IPS-15b (cell line): ENCODE measurements around the gene LGALS14.
"Not testable (repeated sequence)": the region's sequence is repeated elsewhere in the genome, so short reads cannot be mapped to it uniquely, and the experiment has no call there.

Source experiments
- H3K27me3 ChIP-seq: one replicate; pipeline ENCODE4 v1.6.1; 2013; ENCODE audit warnings: low read length; ENCODE audit not compliant: control insufficient read depth, insufficient read depth
- H3K36me3 ChIP-seq: one replicate; pipeline ENCODE4 v1.6.1; 2013; ENCODE audit warnings: low read length; ENCODE audit not compliant: control insufficient read depth, insufficient read depth
- H3K4me1 ChIP-seq: one replicate; pipeline ENCODE4 v1.6.1; 2013; ENCODE audit warnings: mild to moderate bottlenecking, low read length; ENCODE audit not compliant: control insufficient read depth, insufficient read depth
- H3K4me3 ChIP-seq: one replicate; pipeline ENCODE4 v1.5.1; 2013; ENCODE audit warnings: low read depth, low read length
- H3K9ac ChIP-seq: one replicate; pipeline ENCODE4 v1.6.1; 2013; ENCODE audit warnings: low read depth, mild to moderate bottlenecking, low read length
- H3K9me3 ChIP-seq: one replicate; pipeline ENCODE4 v1.6.1; 2013; ENCODE audit warnings: mild to moderate bottlenecking, low read length; ENCODE audit not compliant: control insufficient read depth, insufficient read depth

The LGALS14 gene

GRCh38 chr19:39677961-39678889, 26.1 kb upstream of the LGALS14 start:
- Histone ChIP-seq H3K27me3 (no peaks in the 10 kb centered on the region), H3K9ac (no peak overlapping the region), H3K4me1 (no peaks in the 10 kb centered on the region), H3K36me3 (no peaks in the 10 kb centered on the region), H3K9me3 (no peaks in the 10 kb centered on the region), H3K4me3 (no peak overlapping the region)

GRCh38 chr19:39679056-39679790, 25.1 kb upstream of the LGALS14 start:
- no peaks in the 10 kb centered on the region for H3K36me3 ChIP-seq
- H3K4me1 ChIP-seq, result no peaks in the 10 kb centered on the region
- no peaks in the 10 kb centered on the region for H3K9me3 ChIP-seq
- H3K27me3 ChIP-seq, result no peaks in the 10 kb centered on the region
- H3K4me3 ChIP-seq, result no peak overlapping the region
- no peak overlapping the region for H3K9ac ChIP-seq

DNA sequence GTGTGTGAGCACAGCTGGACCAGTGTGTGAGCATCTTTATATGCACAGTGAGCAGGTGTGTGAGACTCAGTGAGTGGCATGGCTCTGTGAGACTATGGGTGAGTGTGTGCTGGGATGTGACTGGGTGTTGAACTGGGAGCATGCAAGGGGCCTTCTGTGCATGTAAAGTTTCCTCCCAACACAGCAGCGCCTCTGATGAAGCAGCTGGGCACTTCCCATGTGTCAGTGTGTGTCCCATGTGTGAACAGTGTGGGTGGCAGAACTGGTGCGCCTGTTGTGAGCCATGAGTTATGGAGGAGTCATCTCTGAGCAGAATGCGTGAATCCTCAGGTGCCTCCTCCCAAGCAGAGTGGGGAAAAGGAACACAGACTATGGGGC, 24.5 kb upstream of the LGALS14 start:
- no peak overlapping the region for H3K4me3 ChIP-seq
- H3K9me3 ChIP-seq, result no peaks in the 10 kb centered on the region
- H3K9ac ChIP-seq, result no peak overlapping the region
- no peaks in the 10 kb centered on the region for H3K4me1 ChIP-seq
- H3K36me3 ChIP-seq, result no peaks in the 10 kb centered on the region
- no peaks in the 10 kb centered on the region for H3K27me3 ChIP-seq

DNA sequence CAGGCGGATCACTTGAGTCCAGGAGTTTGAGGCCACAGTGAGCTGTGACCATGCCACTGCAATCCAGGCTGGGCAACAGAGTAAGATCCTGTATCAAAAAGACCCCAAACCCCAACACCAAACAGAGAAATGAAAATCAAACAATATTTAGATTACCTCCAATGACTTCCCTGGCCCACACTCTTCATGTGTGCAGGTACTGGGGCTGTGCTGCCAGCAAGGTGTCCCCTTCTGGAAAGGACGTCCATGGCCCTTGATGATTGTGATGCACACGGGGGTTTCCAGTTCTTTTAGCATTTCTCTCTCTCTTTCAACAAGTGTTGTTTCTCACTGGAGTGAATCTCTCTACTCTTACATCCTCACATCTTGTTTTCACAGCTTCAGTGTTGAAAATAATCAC, 23.7 kb upstream of the LGALS14 start:
- Histone ChIP-seq H3K27me3 (no peaks in the 10 kb centered on the region), H3K4me1 (no peaks in the 10 kb centered on the region), H3K36me3 (no peaks in the 10 kb centered on the region)

DNA sequence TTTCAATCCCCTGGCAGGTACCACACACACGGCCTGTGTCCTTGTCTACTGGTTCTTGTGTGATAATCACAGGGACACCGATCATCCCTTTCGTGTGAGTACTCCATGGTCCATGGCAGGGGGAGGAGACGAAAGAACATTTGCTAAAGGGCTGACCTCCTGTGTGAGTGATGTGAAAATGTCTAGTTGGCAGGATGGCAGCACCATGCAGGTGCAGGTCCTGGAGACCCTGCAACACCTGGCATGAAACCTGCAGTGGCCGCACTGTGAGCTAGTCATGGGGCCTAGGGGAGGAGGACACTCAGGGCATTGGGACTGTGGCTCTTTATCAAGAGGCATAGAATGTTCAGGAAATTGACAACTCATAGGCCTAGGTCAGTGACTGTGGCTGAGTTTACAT, 22.9 kb upstream of the LGALS14 start:
- H3K27me3 ChIP-seq, result no peaks in the 10 kb centered on the region
- H3K9me3 ChIP-seq, result no peaks in the 10 kb centered on the region
- H3K4me3 ChIP-seq, result no peak overlapping the region
- no peaks in the 10 kb centered on the region for H3K36me3 ChIP-seq
- no peaks in the 10 kb centered on the region for H3K4me1 ChIP-seq
- no peak overlapping the region for H3K9ac ChIP-seq

More for the DNA sequence above, 23.7 kb upstream of the LGALS14 start:
- Histone ChIP-seq H3K9me3 (no peaks in the 10 kb centered on the region), H3K4me3 (no peak overlapping the region), H3K9ac (no peak overlapping the region)

- Histone ChIP-seq H3K9me3 (no peaks in the 10 kb centered on the region), H3K9ac (no peak overlapping the region), H3K36me3 (no peaks in the 10 kb centered on the region), H3K27me3 (no peaks in the 10 kb centered on the region), H3K4me3 (no peak overlapping the region), H3K4me1 (no peaks in the 10 kb centered on the region)
Observed at GRCh38 chr19:39684267-39684666, 20.0 kb upstream of the LGALS14 start.

GRCh38 chr19:39686739-39687138, 17.5 kb upstream of the LGALS14 start:
- Histone ChIP-seq H3K4me3 (no peak overlapping the region), H3K27me3 (no peaks in the 10 kb centered on the region)

GRCh38 chr19:39688637-39689036, 15.6 kb upstream of the LGALS14 start:
- not testable (repeated sequence) for H3K9ac ChIP-seq, H3K36me3 ChIP-seq, H3K4me1 ChIP-seq, H3K9me3 ChIP-seq, H3K27me3 ChIP-seq, H3K4me3 ChIP-seq

More at GRCh38 chr19:39686739-39687138, 17.5 kb upstream of the LGALS14 start:
- H3K9ac ChIP-seq, result no peak overlapping the region
- peaks cover 8% of the 10 kb centered on the region for H3K4me1 ChIP-seq
- H3K9me3 ChIP-seq, result no peaks in the 10 kb centered on the region
- H3K36me3 ChIP-seq, result no peaks in the 10 kb centered on the region

DNA sequence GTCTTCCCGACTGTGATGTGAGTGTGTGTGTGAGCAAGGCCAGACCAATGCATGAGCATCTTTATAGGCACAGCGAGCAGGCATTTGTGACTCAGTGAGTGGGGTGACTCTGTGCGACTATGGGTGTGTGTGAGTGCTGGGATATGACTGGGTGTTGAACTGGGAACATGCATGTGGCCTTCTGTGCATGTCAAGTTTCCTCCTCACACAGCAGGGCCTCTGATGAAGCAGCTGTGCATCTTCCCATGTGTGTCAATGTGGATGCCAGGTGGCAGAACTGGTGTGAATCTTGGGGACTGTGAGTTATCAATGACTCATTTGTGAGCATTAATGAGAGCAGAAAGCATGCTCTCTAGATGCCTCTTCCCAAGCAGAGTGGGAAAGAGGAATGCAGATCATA, 12.1 kb upstream of the LGALS14 start:
- H3K27me3 ChIP-seq, result no peaks in the 10 kb centered on the region
- no peaks in the 10 kb centered on the region for H3K9me3 ChIP-seq
- H3K36me3 ChIP-seq, result no peaks in the 10 kb centered on the region
- no peak overlapping the region for H3K4me3 ChIP-seq
- H3K9ac ChIP-seq, result no peak overlapping the region
- peaks cover 8% of the 10 kb centered on the region for H3K4me1 ChIP-seq

DNA sequence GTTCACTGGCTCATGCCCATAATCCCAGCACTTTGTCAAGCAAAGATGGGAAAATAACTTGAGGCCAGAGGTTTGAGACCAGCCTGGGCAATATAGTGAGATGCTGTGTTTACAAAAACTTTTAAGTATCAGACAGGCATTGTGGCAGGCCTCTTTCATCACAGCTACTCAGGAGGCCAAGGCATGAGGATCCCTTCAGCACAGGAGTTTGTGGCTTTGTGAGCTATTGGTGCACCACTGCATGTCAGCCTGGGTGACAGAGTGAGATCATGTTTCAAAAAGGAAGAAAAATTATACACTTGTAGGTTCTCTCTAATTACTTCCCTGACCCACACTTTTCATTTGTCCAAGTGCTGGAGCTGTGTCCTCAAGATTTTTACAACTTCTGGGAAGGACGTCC, 11.5 kb upstream of the LGALS14 start:
- H3K4me1 ChIP-seq, result peaks cover 8% of the 10 kb centered on the region
- H3K27me3 ChIP-seq, result no peaks in the 10 kb centered on the region
- no peaks in the 10 kb centered on the region for H3K36me3 ChIP-seq
- H3K9me3 ChIP-seq, result no peaks in the 10 kb centered on the region
- H3K4me3 ChIP-seq, result no peak overlapping the region
- no peak overlapping the region for H3K9ac ChIP-seq

- Histone ChIP-seq H3K9ac (no peak overlapping the region), H3K4me1 (peaks cover 5% of the 10 kb centered on the region), H3K4me3 (no peak overlapping the region), H3K9me3 (no peaks in the 10 kb centered on the region), H3K36me3 (no peaks in the 10 kb centered on the region), H3K27me3 (no peaks in the 10 kb centered on the region)
Observed at GRCh38 chr19:39695759-39696158, 8.5 kb upstream of the LGALS14 start.

- no peak overlapping the region for H3K4me3 ChIP-seq
- no peaks in the 10 kb centered on the region for H3K36me3 ChIP-seq
- H3K4me1 ChIP-seq, result peaks cover under 1% of the 10 kb centered on the region
- no peak overlapping the region for H3K9ac ChIP-seq
- H3K27me3 ChIP-seq, result no peaks in the 10 kb centered on the region
- H3K9me3 ChIP-seq, result no peaks in the 10 kb centered on the region
Observed at GRCh38 chr19:39696387-39696786, 7.9 kb upstream of the LGALS14 start.
